ENCODE measurements around the gene CETN1. TPM values are rescaled to one million over a fixed set of nuclear protein-coding genes. Genes with fewer than 3 reads are reported as not detected.

The CETN1 gene
- polyA plus RNA-seq, 6 donors from 2014 or later, result not detected

DNA sequence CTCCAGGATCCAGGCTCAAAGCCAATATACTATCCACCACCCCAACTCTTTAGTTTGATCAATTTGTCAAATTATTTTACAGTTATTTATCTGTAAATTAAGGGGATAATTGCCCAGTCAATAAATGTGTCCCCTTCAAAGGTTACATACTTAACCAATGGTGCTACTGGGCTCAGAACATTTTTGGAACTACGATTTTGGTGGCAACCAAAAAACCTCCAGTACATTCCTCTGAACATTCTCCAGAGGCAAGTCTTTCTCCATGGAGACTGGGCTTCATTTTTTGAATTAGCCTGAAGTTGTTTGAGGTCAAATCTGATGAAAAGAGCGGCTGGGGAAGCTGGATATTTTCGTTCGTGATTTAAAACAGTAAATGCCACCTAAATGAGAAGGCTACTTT lies 14.9 kb downstream of the CETN1 start:
- ATAC-seq (ENCODE audit: low read depth in 2 of 2) (no peak), DNase-seq (no peak)
- Mint-ChIP-seq H3K27ac (no peak overlapping the region), H3K27me3 (peaks cover 27 to 42% (median 40%) of the 10 kb centered on the region in 3 donors), H3K9me3 (peaks cover 0 to 30% (median 11%) of the 10 kb centered on the region in 7 donors), H3K4me1 (peaks cover 0 to 13% (median 0%) of the 10 kb centered on the region in 3 donors), H3K4me3 (no peak overlapping the region), H3K36me3 (no peaks in the 10 kb centered on the region)

DNA sequence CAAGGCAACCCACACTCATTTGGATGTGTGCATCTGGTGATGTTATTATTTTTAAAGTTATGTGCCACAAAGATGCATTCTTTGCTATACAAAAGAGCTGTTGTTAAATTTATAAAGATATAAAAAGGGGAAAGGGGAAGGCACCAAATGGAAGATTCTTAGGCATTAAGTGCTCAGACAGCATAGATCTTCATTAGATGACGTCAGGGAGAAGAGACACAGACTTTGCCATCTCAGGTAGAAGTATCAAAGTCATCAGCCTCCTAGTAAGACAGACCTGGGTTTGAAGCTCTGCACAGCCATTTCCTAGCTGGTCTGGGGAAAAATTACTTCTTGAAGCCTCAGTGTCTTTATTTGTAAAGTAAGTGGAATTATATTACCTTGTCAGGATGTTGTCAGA lies 15.4 kb downstream of the CETN1 start:
- H3K27me3 Mint-ChIP-seq, result peaks cover 30 to 45% (median 42%) of the 10 kb centered on the region in 3 donors
- DNase-seq (no peak), ATAC-seq (ENCODE audit: low read depth in 2 of 2) (no peak)
- peak overlapping the region in 1 of 8 donors; percentile 20 for H3K4me3 Mint-ChIP-seq
- H3K27ac Mint-ChIP-seq, result no peak overlapping the region
- H3K9me3 Mint-ChIP-seq, result peaks cover 0 to 25% (median 7%) of the 10 kb centered on the region in 7 donors
- H3K4me1 Mint-ChIP-seq, result peaks cover 0 to 13% (median 0%) of the 10 kb centered on the region in 3 donors
- no peaks in the 10 kb centered on the region for H3K36me3 Mint-ChIP-seq

DNA sequence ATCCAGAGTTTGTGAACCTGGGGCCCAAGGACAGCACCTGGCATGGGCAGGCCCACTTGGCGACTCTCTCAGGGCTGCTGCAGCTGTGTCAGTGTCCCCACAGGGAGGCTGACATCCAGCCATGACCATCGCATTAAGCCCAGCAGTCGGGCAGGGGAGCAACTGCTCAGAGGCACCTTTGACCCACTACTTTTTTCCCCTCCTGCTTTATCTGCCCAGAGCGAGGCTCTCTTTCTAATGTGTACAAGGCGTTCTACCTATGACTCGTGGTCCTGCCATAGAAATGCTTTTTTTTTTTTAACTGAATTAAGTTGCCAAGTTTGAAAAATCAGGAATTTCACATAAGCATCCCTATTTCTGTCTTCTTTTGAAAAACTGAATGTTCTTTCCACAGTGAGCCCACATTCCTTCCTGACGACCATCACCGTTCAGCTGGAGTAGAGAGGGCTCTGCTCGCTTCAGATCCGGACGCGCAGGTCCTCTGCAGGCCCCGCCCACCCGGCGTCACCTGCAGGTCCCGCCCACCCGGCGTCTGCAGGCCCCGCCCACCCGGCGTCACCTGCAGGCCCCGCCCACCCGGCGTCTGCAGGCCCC lies 16.2 kb downstream of the CETN1 start:
- Mint-ChIP-seq H3K36me3 (no peaks in the 10 kb centered on the region), H3K27me3 (peaks cover 30 to 47% (median 46%) of the 10 kb centered on the region in 3 donors), H3K4me3 (peak overlapping the region in 2 of 8 donors; percentile 39 to 74), H3K4me1 (peaks cover 0 to 13% (median 0%) of the 10 kb centered on the region in 3 donors), H3K9me3 (peaks cover 0 to 25% (median 4%) of the 10 kb centered on the region in 7 donors), H3K27ac (no peak overlapping the region)
- DNase-seq (no peak), ATAC-seq (ENCODE audit: low read depth in 2 of 2) (peak; percentile 58 to 63)

DNA sequence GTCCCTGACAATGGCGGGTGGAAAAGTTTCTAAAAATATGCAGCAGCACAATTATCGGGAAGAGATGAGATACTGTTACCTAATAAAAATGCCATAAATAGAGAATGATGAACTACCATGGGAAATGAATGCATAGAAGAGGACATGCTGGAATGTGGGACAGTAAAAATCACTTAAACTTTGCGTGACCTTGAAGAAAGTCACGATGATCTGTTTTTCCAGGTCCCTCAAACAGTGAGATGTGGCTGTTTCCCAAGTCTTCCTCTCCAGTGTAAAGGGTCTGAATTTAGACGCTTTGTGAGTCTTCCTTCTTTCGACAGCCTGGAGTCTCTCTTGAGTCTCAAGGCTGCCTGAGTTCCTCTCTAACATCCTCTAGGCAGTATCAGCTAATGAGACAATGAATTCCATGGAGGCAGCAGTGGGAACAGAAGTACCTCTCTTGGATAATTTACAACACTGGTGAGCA lies 18.0 kb downstream of the CETN1 start:
- Mint-ChIP-seq H3K27ac (no peak overlapping the region), H3K4me3 (no peak overlapping the region), H3K9me3 (peaks cover 0 to 17% (median 0%) of the 10 kb centered on the region in 7 donors), H3K27me3 (peaks cover 29 to 37% (median 34%) of the 10 kb centered on the region in 3 donors), H3K36me3 (no peaks in the 10 kb centered on the region), H3K4me1 (peaks cover 0 to 13% (median 0%) of the 10 kb centered on the region in 3 donors)
- ATAC-seq (ENCODE audit: low read depth in 2 of 2) (no peak), DNase-seq (no peak)

- Mint-ChIP-seq H3K36me3 (no peaks in the 10 kb centered on the region), H3K27me3 (peaks cover 21 to 27% (median 23%) of the 10 kb centered on the region in 3 donors), H3K4me3 (no peak overlapping the region), H3K27ac (no peak overlapping the region), H3K4me1 (peaks cover 0 to 13% (median 0%) of the 10 kb centered on the region in 3 donors), H3K9me3 (peaks cover 0 to 17% (median 0%) of the 10 kb centered on the region in 7 donors)
- DNase-seq (no peak), ATAC-seq (ENCODE audit: low read depth in 2 of 2) (no peak)
These were observed 19.9 kb downstream of the CETN1 start for GRCh38 chr18:600107-600506.

- DNase-seq, result no peak
- no peak for ATAC-seq (ENCODE audit: low read depth in 2 of 2)
- Mint-ChIP-seq H3K27ac (no peak overlapping the region), H3K4me3 (no peak overlapping the region), H3K9me3 (peaks cover 0 to 2% (median 0%) of the 10 kb centered on the region in 7 donors), H3K36me3 (no peaks in the 10 kb centered on the region), H3K27me3 (peaks cover 10 to 14% (median 13%) of the 10 kb centered on the region in 3 donors), H3K4me1 (no peaks in the 10 kb centered on the region)
These were observed 24.6 kb downstream of the CETN1 start for GRCh38 chr18:604771-605170.

DNA sequence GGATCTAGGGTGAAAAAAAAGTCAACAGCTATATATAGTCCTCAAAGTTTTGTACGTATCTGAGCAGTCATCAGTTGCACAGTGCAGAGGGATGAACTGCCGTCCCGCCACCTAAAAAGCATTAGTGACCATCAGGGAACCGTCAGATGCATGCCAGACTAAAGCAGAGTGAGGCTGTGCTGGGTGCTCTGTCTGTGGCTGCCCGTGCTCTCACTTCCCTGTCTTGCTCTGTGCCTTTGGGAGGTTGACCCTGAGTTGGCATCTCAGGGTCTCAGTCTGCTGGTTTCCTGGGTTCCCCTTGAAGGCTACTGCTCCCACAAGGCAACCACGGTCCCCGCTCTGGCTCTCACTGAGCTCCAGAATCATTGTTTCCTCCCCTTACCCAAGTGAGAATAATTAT lies 27.8 kb downstream of the CETN1 start:
- Mint-ChIP-seq H3K4me1 (no peaks in the 10 kb centered on the region), H3K9me3 (peaks cover 0 to 2% (median 0%) of the 10 kb centered on the region in 7 donors), H3K36me3 (no peaks in the 10 kb centered on the region), H3K4me3 (no peak overlapping the region), H3K27me3 (peaks cover 4 to 18% (median 8%) of the 10 kb centered on the region in 3 donors), H3K27ac (no peak overlapping the region)
- DNase-seq (no peak), ATAC-seq (ENCODE audit: low read depth in 2 of 2) (no peak)

- ATAC-seq (ENCODE audit: low read depth in 2 of 2), result no peak
- H3K27ac Mint-ChIP-seq, result no peak overlapping the region
- peaks cover 0 to 18% (median 8%) of the 10 kb centered on the region in 3 donors for H3K27me3 Mint-ChIP-seq
- no peaks in the 10 kb centered on the region for H3K4me1 Mint-ChIP-seq
- no peaks in the 10 kb centered on the region for H3K36me3 Mint-ChIP-seq
- peaks cover 0 to 2% (median 0%) of the 10 kb centered on the region in 7 donors for H3K9me3 Mint-ChIP-seq
- no peak overlapping the region for H3K4me3 Mint-ChIP-seq
- no peak for DNase-seq
These were observed 30.2 kb downstream of the CETN1 start for GRCh38 chr18:610214-610928.

DNA sequence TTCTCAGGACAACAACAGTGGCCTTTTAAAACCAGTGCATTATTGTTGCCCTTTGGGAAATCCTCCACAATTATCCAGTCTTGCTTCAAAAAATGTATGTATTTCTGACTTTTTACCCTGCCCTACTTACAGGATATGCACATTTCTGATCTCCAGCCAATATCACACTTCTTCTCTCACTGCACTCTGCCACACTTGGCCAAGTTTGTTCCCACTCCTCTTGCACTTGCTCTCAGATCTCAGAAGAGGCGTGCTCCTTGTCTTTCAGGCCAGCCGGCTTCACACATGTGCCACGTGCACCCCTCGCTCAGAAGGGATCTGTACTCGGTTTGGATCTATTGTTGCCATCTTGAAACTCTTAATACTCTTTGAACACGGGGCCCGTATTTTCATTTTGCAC lies 32.0 kb downstream of the CETN1 start:
- Mint-ChIP-seq H3K4me1 (no peaks in the 10 kb centered on the region), H3K4me3 (no peak overlapping the region), H3K9me3 (no peaks in the 10 kb centered on the region), H3K27ac (no peak overlapping the region), H3K27me3 (peaks cover 0 to 12% (median 0%) of the 10 kb centered on the region in 3 donors), H3K36me3 (no peaks in the 10 kb centered on the region)
- DNase-seq, result no peak
- ATAC-seq (ENCODE audit: low read depth in 2 of 2), result no peak

DNA sequence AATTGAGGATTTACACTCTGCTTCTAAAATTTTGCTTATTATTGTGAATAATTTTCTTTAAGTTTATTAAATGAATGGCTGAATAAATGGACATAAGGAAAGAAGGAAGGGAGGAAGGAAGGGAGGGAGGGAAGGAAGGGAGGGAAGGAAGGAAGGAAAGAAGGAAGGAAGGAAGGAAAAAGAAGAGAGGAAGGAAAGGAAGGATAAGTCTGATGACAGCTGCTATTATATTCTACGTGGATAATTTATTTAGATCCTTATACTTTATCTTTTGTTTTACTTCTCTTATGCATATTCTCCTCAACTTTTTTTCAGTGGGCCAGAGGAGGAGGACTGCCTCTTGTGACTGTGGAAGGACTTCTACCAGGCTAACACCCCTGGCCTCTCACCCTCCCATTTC lies 34.0 kb downstream of the CETN1 start:
- H3K4me3 Mint-ChIP-seq, result no peak overlapping the region
- ATAC-seq (ENCODE audit: low read depth in 2 of 2), result no peak
- no peaks in the 10 kb centered on the region for H3K4me1 Mint-ChIP-seq
- no peak overlapping the region for H3K27ac Mint-ChIP-seq
- H3K9me3 Mint-ChIP-seq, result no peaks in the 10 kb centered on the region
- H3K27me3 Mint-ChIP-seq, result peaks cover 0 to 12% (median 0%) of the 10 kb centered on the region in 3 donors
- DNase-seq, result no peak
- no peaks in the 10 kb centered on the region for H3K36me3 Mint-ChIP-seq

DNA sequence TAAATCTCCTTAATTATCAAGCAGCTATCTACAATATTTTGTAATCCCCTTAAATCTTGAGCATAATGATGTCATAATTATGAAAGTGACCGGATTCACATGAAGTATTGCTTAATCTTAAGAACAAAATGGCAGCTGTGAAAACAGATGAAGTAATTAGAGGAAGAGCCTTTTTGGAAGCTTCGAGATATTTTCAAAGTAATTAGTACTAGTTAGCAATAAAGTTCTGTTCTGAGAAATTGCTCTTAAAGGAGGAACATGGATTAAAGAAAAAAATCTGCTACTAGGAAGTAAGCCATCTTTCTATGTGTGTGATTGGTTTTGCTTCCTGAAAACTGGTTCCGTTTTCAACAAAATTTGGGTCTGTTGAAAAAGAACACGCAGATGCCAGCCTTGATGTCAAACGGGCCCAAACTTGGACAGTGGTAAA lies 34.9 kb downstream of the CETN1 start:
- no peak for ATAC-seq (ENCODE audit: low read depth in 2 of 2)
- no peaks in the 10 kb centered on the region for H3K9me3 Mint-ChIP-seq
- H3K4me1 Mint-ChIP-seq, result no peaks in the 10 kb centered on the region
- no peaks in the 10 kb centered on the region for H3K36me3 Mint-ChIP-seq
- H3K27me3 Mint-ChIP-seq, result peaks cover 0 to 12% (median under 1%) of the 10 kb centered on the region in 3 donors
- peak overlapping the region in 1 of 6 donors; percentile 36 for H3K27ac Mint-ChIP-seq
- no peak overlapping the region for H3K4me3 Mint-ChIP-seq
- no peak for DNase-seq

- Mint-ChIP-seq H3K4me3 (no peak overlapping the region), H3K27ac (no peak overlapping the region), H3K9me3 (no peaks in the 10 kb centered on the region), H3K27me3 (peaks cover 0 to 12% (median 4%) of the 10 kb centered on the region in 3 donors), H3K36me3 (no peaks in the 10 kb centered on the region), H3K4me1 (no peaks in the 10 kb centered on the region)
- no peak for DNase-seq
- no peak for ATAC-seq (ENCODE audit: low read depth in 2 of 2)
These were observed 35.6 kb downstream of the CETN1 start for GRCh38 chr18:615773-616172.

DNA sequence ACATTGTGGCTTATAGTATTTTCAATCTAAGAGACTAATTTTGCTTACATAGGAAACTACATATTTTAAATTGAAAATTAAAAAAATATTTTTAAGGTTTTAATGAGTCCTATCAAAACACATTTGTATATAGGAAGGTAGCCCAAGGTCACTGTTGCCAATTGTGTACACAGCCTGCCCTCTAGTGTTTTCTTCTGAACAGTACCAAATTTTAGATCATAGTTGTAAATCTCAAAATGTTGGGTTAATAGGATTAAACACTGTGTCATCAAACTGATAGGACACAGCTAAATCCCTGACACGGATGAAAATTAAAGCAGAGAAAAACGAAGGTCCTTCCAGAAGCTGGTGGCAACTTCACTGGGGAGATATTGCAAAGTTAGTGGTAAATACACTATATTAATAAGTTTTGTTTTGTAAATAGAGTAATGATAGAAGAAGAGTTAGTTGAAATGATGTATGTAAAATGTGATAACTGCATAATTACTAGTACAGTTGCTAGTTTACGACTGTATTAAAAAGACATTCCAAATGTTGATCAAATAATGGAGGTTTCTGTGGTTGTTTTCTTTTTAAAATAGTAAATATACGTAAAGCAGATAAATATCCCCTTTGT lies 36.3 kb downstream of the CETN1 start:
- Mint-ChIP-seq H3K4me1 (no peaks in the 10 kb centered on the region), H3K9me3 (no peaks in the 10 kb centered on the region), H3K36me3 (no peaks in the 10 kb centered on the region), H3K4me3 (no peak overlapping the region), H3K27me3 (peaks cover 0 to 11% (median 4%) of the 10 kb centered on the region in 3 donors), H3K27ac (no peak overlapping the region)
- no peak for ATAC-seq (ENCODE audit: low read depth in 2 of 2)
- no peak for DNase-seq
